Keratinocyte (primary cell): ENCODE data around the gene HOXB6. TPM values are rescaled to one million over a fixed set of nuclear protein-coding genes. Genes with fewer than 3 reads are reported as not detected.
A peak's percentile ranks its signal among the peaks of the same experiment; 100 is the strongest.

Experiments
- DNase-seq: peaks from one replicate; pipeline ENCODE4 v3.0.0-alpha.2; 2011; ENCODE audit warnings: low read depth, missing footprints, low spot score
- FAIRE-seq: peaks from 2 replicates; lab custom pipeline; 2011; peaks lifted over from hg19 to GRCh38; lab: Jason Lieb, UNC
- H2AFZ ChIP-seq: 2 replicates; pipeline ENCODE4 v1.6.0; 2012; ENCODE audit warnings: low read length, control low read depth, inconsistent platforms; ENCODE audit not compliant: control insufficient read depth
- H3K27ac ChIP-seq: 2 replicates; pipeline ENCODE4 v1.5.1; 2011; ENCODE audit warnings: low read length; ENCODE audit not compliant: control insufficient read depth, insufficient read depth
- H3K27me3 ChIP-seq: 3 replicates; pipeline ENCODE4 v1.6.0; 2011; ENCODE audit warnings: low read length; ENCODE audit not compliant: control insufficient read depth, insufficient read depth; ENCODE audit errors: extremely low read depth
- H3K36me3 ChIP-seq, 2 experiments: 2 replicates in 1 of 2; 3 replicates in 1 of 2; pipeline ENCODE4 v1.5.1; 2011; ENCODE audit warnings: low read length in 2 of 2, mild to moderate bottlenecking in 1 of 2; ENCODE audit not compliant: control insufficient read depth in 2 of 2, insufficient read depth in 2 of 2; ENCODE audit errors: extremely low read depth in 1 of 2
- H3K4me1 ChIP-seq: 3 replicates; pipeline ENCODE4 v1.5.1; 2011; ENCODE audit warnings: low read length; ENCODE audit not compliant: control insufficient read depth, insufficient read depth; ENCODE audit errors: extremely low read depth
- H3K4me2 ChIP-seq: 3 replicates; pipeline ENCODE4 v1.6.0; 2011; ENCODE audit warnings: low read depth, low read length; ENCODE audit not compliant: control insufficient read depth, insufficient read depth; ENCODE audit errors: extremely low read depth
- H3K4me3 ChIP-seq, 3 experiments: fragments of 200-600 bp in 1 of 3; sonication (generic) in 1 of 3; 2 replicates in 2 of 3; 3 replicates in 1 of 3; pipeline ENCODE4 v1.5.1; 2011 to 2016; ENCODE audit warnings: low read length in 3 of 3, mild to moderate bottlenecking in 3 of 3, control low read depth in 2 of 3, inconsistent platforms in 1 of 3, low read depth in 1 of 3, mixed read lengths in 1 of 3, mixed run types in 1 of 3, moderate library complexity in 1 of 3; ENCODE audit not compliant: control insufficient read depth in 2 of 3, insufficient read depth in 2 of 3; ENCODE audit errors: extremely low read depth in 1 of 3
- H3K79me2 ChIP-seq: 2 replicates; pipeline ENCODE4 v1.6.0; 2012; ENCODE audit warnings: low read length; ENCODE audit not compliant: control insufficient read depth, insufficient read depth
- H3K9ac ChIP-seq: 3 replicates; pipeline ENCODE4 v1.6.0; 2011; ENCODE audit warnings: low read length; ENCODE audit not compliant: control insufficient read depth, insufficient read depth; ENCODE audit errors: extremely low read depth
- H3K9me1 ChIP-seq: 3 replicates; pipeline ENCODE4 v1.6.0; 2011; ENCODE audit warnings: low read length; ENCODE audit not compliant: control insufficient read depth, insufficient read depth; ENCODE audit errors: extremely low read depth
- H3K9me3 ChIP-seq: 2 replicates; pipeline ENCODE4 v1.5.1; 2012; ENCODE audit warnings: low read depth, low read length; ENCODE audit not compliant: control insufficient read depth
- H4K20me1 ChIP-seq: 3 replicates; pipeline ENCODE4 v1.6.0; 2011; ENCODE audit warnings: low read length; ENCODE audit not compliant: control insufficient read depth, insufficient read depth; ENCODE audit errors: extremely low read depth
- EZH2 ChIP-seq: IDR thresholded peaks from one replicate; pipeline ENCODE4 v1.6.1; 2012; ENCODE audit warnings: inconsistent platforms, mild to moderate bottlenecking, low read length, moderate library complexity
- dilution Hi-C: fragments of 300-500 bp; cut with MboI; formaldehyde crosslinking; loops from one replicate; pipeline ENCODE4 v1.7.0; 2020; ENCODE audit warnings: low sequenced_read_pairs; ENCODE audit not compliant: extremely low pct_ligation_motif_present
- polyA plus RNA-seq, 5 experiments: library from polyadenylated mRNA; depleted of rRNA in 3 of 5; stranded (reverse) in 3 of 5; stranded (forward) in 1 of 5; unstranded in 1 of 5; fragments of >200 nt; gene quantifications; 1 replicate in 1 of 5; 2 replicates in 3 of 5; 3 replicates in 1 of 5; pipeline versions ENCODE4 v1.2.1 to v1.2.3, GENCODE V29; 2011 to 2012; ENCODE audit warnings: missing spikeins in 2 of 5, low read depth in 1 of 5, low replicate concordance in 1 of 5
- TF ChIP-seq, protein P1 (sequence below), 3 experiments: IDR thresholded peaks in 1 of 3; conservative IDR thresholded peaks in 1 of 3; optimal IDR thresholded peaks in 1 of 3; 2 replicates in 2 of 3; 3 replicates in 1 of 3; pipeline versions ENCODE3 to v1.5.1; 2011; ENCODE audit warnings: low read length in 3 of 3, mild to moderate bottlenecking in 3 of 3, moderate library complexity in 2 of 3, control low read depth in 1 of 3, inconsistent platforms in 1 of 3; ENCODE audit not compliant: insufficient read depth in 2 of 3; ENCODE audit errors: extremely low read depth in 1 of 3

The HOXB6 gene
- polyA plus RNA-seq, 1 donor (not counting 4 experiments of a cell fraction or from before 2014, with no cell fraction given), result 0.62 TPM

DNA sequence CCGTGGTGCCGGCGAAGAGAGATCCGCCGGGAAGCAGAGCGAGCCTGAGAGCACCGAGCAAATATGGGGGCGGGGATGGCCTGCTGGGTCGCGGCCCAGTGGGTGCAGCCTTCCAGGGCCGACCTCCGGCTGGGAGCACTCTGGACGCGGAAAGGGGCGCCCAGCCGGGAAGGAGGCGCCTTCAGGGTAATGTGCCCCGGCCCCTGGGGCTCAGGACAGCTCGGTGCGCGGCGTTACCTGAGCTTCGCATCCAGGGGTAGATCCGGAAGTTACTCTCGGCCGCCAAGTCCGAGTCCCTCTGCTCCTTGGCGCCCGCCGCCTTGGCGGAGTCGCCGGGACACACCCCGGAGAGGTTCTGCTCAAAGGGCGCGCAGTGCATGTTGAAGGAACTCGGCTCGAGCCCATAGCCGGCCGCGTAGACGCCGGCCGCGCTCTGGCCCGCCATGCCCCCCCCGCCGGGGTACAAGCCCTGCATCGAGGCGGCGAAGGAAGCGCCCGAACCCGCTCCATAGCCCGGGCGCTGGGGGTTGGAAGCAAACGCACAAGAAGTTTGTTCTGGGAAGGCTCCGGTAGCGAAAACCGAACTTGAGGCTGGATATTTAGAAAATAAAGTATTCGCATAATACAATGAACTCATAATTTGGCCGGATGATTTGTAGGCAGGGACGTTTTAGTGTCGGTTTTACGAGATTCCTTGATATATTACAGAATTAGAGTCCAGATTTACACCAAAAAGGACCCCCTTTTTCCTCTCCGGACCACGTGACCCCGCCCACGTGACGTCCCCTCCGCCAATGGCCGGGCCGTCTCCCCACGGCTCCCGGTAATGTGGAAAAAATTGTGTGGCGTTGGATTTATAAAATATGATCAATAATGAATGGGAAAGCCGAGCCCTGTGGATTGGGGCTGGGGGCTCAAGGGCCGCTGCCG is 5.8 kb upstream of the HOXB6 start, which contains the start of gene HOXB7:
Gene HOXB7 (minus strand): TSS at position 736 of the 930 bp plus-strand sequence. CDS start 99 bp downstream, at position 637.
- no peaks in the 10 kb centered on the region for H3K9me3 ChIP-seq
- TF ChIP-seq, protein P1, sequence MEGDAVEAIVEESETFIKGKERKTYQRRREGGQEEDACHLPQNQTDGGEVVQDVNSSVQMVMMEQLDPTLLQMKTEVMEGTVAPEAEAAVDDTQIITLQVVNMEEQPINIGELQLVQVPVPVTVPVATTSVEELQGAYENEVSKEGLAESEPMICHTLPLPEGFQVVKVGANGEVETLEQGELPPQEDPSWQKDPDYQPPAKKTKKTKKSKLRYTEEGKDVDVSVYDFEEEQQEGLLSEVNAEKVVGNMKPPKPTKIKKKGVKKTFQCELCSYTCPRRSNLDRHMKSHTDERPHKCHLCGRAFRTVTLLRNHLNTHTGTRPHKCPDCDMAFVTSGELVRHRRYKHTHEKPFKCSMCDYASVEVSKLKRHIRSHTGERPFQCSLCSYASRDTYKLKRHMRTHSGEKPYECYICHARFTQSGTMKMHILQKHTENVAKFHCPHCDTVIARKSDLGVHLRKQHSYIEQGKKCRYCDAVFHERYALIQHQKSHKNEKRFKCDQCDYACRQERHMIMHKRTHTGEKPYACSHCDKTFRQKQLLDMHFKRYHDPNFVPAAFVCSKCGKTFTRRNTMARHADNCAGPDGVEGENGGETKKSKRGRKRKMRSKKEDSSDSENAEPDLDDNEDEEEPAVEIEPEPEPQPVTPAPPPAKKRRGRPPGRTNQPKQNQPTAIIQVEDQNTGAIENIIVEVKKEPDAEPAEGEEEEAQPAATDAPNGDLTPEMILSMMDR (optimal IDR thresholded peaks at IDR 0.05 in 1 of 3, IDR thresholded peaks at IDR 0.05 in 1 of 3, conservative IDR thresholded peaks at IDR 0.05 in 1 of 3; ENCODE audit: extremely low read depth in 1 of 3, insufficient read depth in 2 of 3, low read length in 3 of 3), result no peak
- TF ChIP-seq EZH2, result peak; percentile 52
- peak within 1 kb of the TSS; percentile 84 for H2AFZ ChIP-seq
- H3K9me1 ChIP-seq, result no peaks in the 10 kb centered on the region
- peaks cover 90% of the 10 kb centered on the region for H3K27me3 ChIP-seq
- no peaks in the 10 kb centered on the region for H3K79me2 ChIP-seq
- H3K4me1 ChIP-seq, result peaks cover 8% of the 10 kb centered on the region
- FAIRE-seq (no peak), DNase-seq (no peak)
- dilution Hi-C loops, result no loop called here
- no peaks in the 10 kb centered on the region for H4K20me1 ChIP-seq
- H3K36me3 ChIP-seq, result no peaks in the 10 kb centered on the region
- H3K27ac ChIP-seq, result peak within 1 kb of the TSS; percentile 2
- peak within 1 kb of the TSS; percentile 90 for H3K4me2 ChIP-seq
- H3K4me3 ChIP-seq, result peak within 1 kb of the TSS; percentile 51 to 78 (median 67)
- H3K9ac ChIP-seq, result peak within 1 kb of the TSS; percentile 69

DNA sequence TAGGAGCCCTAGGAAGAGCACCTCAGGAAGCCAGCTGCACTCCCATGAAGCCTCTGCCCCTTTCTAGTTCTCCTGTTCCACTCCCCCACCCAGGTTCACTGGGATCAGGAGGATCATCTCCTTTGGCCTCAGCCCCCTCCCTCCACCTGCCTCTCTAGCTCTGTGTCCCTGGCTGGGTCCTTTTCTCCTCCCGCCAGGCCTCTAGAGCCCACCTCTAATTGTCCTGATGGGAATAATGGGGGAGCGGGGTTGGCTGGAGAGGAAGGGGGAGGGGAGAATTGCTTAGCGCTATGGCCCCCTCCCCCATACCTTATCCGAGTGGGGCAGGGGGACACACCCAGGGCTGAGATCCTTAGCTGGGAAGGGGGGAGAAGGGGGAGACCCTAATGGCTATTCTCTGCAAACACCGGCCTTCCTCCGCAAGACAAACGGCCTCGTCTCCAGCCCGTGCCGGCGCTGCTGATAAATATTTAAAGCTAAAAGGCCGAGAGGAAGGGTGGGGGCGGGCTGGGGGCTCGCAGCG is 5.0 kb upstream of the HOXB6 start:
- no peaks in the 10 kb centered on the region for H3K9me3 ChIP-seq
- FAIRE-seq (no peak), DNase-seq (no peak)
- H3K9me1 ChIP-seq, result no peaks in the 10 kb centered on the region
- H3K27me3 ChIP-seq, result peaks cover 90% of the 10 kb centered on the region
- peak; percentile 20 for TF ChIP-seq EZH2
- TF ChIP-seq, protein P1 (optimal IDR thresholded peaks at IDR 0.05 in 1 of 3, IDR thresholded peaks at IDR 0.05 in 1 of 3, conservative IDR thresholded peaks at IDR 0.05 in 1 of 3; ENCODE audit: extremely low read depth in 1 of 3, insufficient read depth in 2 of 3, low read length in 3 of 3), result no peak
- H3K4me1 ChIP-seq, result peaks cover 8% of the 10 kb centered on the region
- dilution Hi-C loops, result no loop called here
- H3K9ac ChIP-seq, result no peak overlapping the region
- no peaks in the 10 kb centered on the region for H4K20me1 ChIP-seq
- H2AFZ ChIP-seq, result peak overlapping the region; percentile 84
- H3K79me2 ChIP-seq, result no peaks in the 10 kb centered on the region
- H3K4me3 ChIP-seq, result peak overlapping the region; percentile 51 to 78 (median 67)
- H3K27ac ChIP-seq, result no peak overlapping the region
- no peaks in the 10 kb centered on the region for H3K36me3 ChIP-seq
- peak overlapping the region; percentile 90 for H3K4me2 ChIP-seq
